NCI-H345 (cell line): ENCODE measurements around the gene ATP9B.

Experiments
- DNase-seq: peaks from one replicate; lab custom pipeline; 2025; lab: John Stamatoyannopoulos, UW

Gene ATP9B

GRCh38 chr18:79068937-79069716 lies at the start of gene ATP9B:
Gene ATP9B (plus strand): TSS chr18:79069394. CDS start chr18:79069411, 17 bp downstream.
- peak; percentile 98 for DNase-seq

GRCh38 chr18:79019881-79020280 lies 49.3 kb upstream of the ATP9B start:
- no peak for DNase-seq

GRCh38 chr18:79022603-79023002 lies 46.6 kb upstream of the ATP9B start:
- no peak for DNase-seq

- no peak for DNase-seq
Measured at GRCh38 chr18:79026491-79026890, 42.7 kb upstream of the ATP9B start.

GRCh38 chr18:79030680-79031079 lies 38.5 kb upstream of the ATP9B start:
- no peak for DNase-seq

GRCh38 chr18:79042276-79042675 lies 26.9 kb upstream of the ATP9B start:
- no peak for DNase-seq

GRCh38 chr18:79043288-79043687 lies 25.9 kb upstream of the ATP9B start:
- no peak for DNase-seq

GRCh38 chr18:79046522-79046921 lies 22.7 kb upstream of the ATP9B start:
- no peak for DNase-seq

- DNase-seq = no peak
Measured at GRCh38 chr18:79047556-79048244, 21.5 kb upstream of the ATP9B start.

- DNase-seq = no peak
Measured at GRCh38 chr18:79048245-79048632, 21.0 kb upstream of the ATP9B start.

GRCh38 chr18:79049506-79049905 lies 19.7 kb upstream of the ATP9B start:
- DNase-seq = no peak

- no peak for DNase-seq
Measured at GRCh38 chr18:79050005-79050404, 19.2 kb upstream of the ATP9B start.

GRCh38 chr18:79056827-79057367 lies 12.3 kb upstream of the ATP9B start:
- DNase-seq = no peak

- no peak for DNase-seq
Measured at GRCh38 chr18:79058007-79058406, 11.2 kb upstream of the ATP9B start.

- no peak for DNase-seq
Measured at GRCh38 chr18:79062806-79063205, 6.4 kb upstream of the ATP9B start.

- DNase-seq = peak; percentile 84
Measured at GRCh38 chr18:79064228-79064627, 5.0 kb upstream of the ATP9B start.

- DNase-seq = no peak
Measured at GRCh38 chr18:79065802-79066201, 3.4 kb upstream of the ATP9B start.

GRCh38 chr18:79067611-79068010 lies 1.6 kb upstream of the ATP9B start:
- no peak for DNase-seq

GRCh38 chr18:79068341-79068936 lies 755 bp upstream of the ATP9B start:
- DNase-seq = peak; percentile 17

GRCh38 chr18:79069717-79070151 lies 540 bp downstream of the ATP9B start:
- no peak for DNase-seq

GRCh38 chr18:79070486-79070885 lies 1.3 kb downstream of the ATP9B start:
- no peak for DNase-seq

GRCh38 chr18:79071037-79071436 lies 1.8 kb downstream of the ATP9B start:
- no peak for DNase-seq
